IPS DF 6.9 (cell line): ENCODE measurements around the gene NMNAT3.

Experiments
- DNase-seq: peaks from one replicate; pipeline ENCODE4 v3.0.0-alpha.2; 2013; ENCODE audit warnings: low read depth, low spot score
- H3K27ac ChIP-seq: one replicate; pipeline ENCODE4 v1.5.1; 2013; ENCODE audit warnings: low read length, control low read depth
- H3K27me3 ChIP-seq: 2 replicates; pipeline ENCODE4 v1.6.1; 2013; ENCODE audit warnings: mild to moderate bottlenecking, low read length; ENCODE audit not compliant: control insufficient read depth, insufficient read depth
- H3K36me3 ChIP-seq: 2 replicates; pipeline ENCODE4 v1.6.1; 2013; ENCODE audit warnings: low read length; ENCODE audit not compliant: control insufficient read depth, insufficient read depth
- H3K4me1 ChIP-seq: 2 replicates; pipeline ENCODE4 v1.6.1; 2013; ENCODE audit warnings: low read length; ENCODE audit not compliant: control insufficient read depth, insufficient read depth
- H3K4me3 ChIP-seq: 2 replicates; pipeline ENCODE4 v1.5.1; 2013; ENCODE audit warnings: mild to moderate bottlenecking, low read length
- H3K9me3 ChIP-seq: 2 replicates; pipeline ENCODE4 v1.6.1; 2013; ENCODE audit warnings: low read length, inconsistent platforms; ENCODE audit not compliant: control insufficient read depth, insufficient read depth
- WGBS: extraction: QIAGEN DNeasy Blood & Tissue Kit; methylation state at CpG from one replicate; pipeline ENCODE4 v1.1.7; 2013; ENCODE audit warnings: mixed read lengths, missing lambda C conversion rate; ENCODE audit not compliant: insufficient read length, insufficient coverage; 5-methylcytosine and 5-hydroxymethylcytosine counted together

NMNAT3 gene

GRCh38 chr3:139533781-139534454 lies 143.9 kb downstream of the NMNAT3 start:
- no peak overlapping the region for H3K4me3 ChIP-seq
- peaks cover 2% of the 10 kb centered on the region; the same call in 1 of the 2 replicates for H3K4me1 ChIP-seq
- H3K27me3 ChIP-seq = peaks cover 5% of the 10 kb centered on the region; the same call in 1 of the 2 replicates
- H3K36me3 ChIP-seq = no peaks in the 10 kb centered on the region
- no peak for DNase-seq
- H3K9me3 ChIP-seq = no peaks in the 10 kb centered on the region
- no CpG with 5 or more reads among the region's 15 CpGs for WGBS
- no peak overlapping the region for H3K27ac ChIP-seq

GRCh38 chr3:139532976-139533375 lies 144.8 kb downstream of the NMNAT3 start:
- no peaks in the 10 kb centered on the region for H3K27me3 ChIP-seq
- no peaks in the 10 kb centered on the region for H3K9me3 ChIP-seq
- H3K36me3 ChIP-seq = no peaks in the 10 kb centered on the region
- peaks cover 2% of the 10 kb centered on the region; the same call in 1 of the 2 replicates for H3K4me1 ChIP-seq
- no peak overlapping the region for H3K4me3 ChIP-seq
- no CpG with 5 or more reads among the region's 7 CpGs for WGBS
- no peak overlapping the region for H3K27ac ChIP-seq
- no peak for DNase-seq

GRCh38 chr3:139530717-139531116 lies 147.1 kb downstream of the NMNAT3 start:
- peaks cover 2% of the 10 kb centered on the region; the same call in 1 of the 2 replicates for H3K4me1 ChIP-seq
- no peaks in the 10 kb centered on the region for H3K9me3 ChIP-seq
- no CpG with 5 or more reads among the region's 2 CpGs for WGBS
- no peak overlapping the region for H3K27ac ChIP-seq
- no peaks in the 10 kb centered on the region for H3K36me3 ChIP-seq
- H3K27me3 ChIP-seq = no peaks in the 10 kb centered on the region
- no peak overlapping the region for H3K4me3 ChIP-seq
- DNase-seq = no peak

GRCh38 chr3:139529662-139530061 lies 148.1 kb downstream of the NMNAT3 start:
- WGBS = no CpG with 5 or more reads among the region's 4 CpGs
- no peaks in the 10 kb centered on the region for H3K36me3 ChIP-seq
- DNase-seq = no peak
- H3K4me1 ChIP-seq = peaks cover 2% of the 10 kb centered on the region; the same call in 1 of the 2 replicates
- no peaks in the 10 kb centered on the region for H3K27me3 ChIP-seq
- H3K4me3 ChIP-seq = no peak overlapping the region
- no peaks in the 10 kb centered on the region for H3K9me3 ChIP-seq
- no peak overlapping the region for H3K27ac ChIP-seq

GRCh38 chr3:139528924-139529323 lies 148.8 kb downstream of the NMNAT3 start:
- no CpG with 5 or more reads among the region's 3 CpGs for WGBS
- H3K36me3 ChIP-seq = no peaks in the 10 kb centered on the region
- no peak overlapping the region for H3K27ac ChIP-seq
- DNase-seq = no peak
- H3K9me3 ChIP-seq = no peaks in the 10 kb centered on the region
- H3K4me1 ChIP-seq = peaks cover 2% of the 10 kb centered on the region; the same call in 1 of the 2 replicates
- H3K4me3 ChIP-seq = no peak overlapping the region
- H3K27me3 ChIP-seq = no peaks in the 10 kb centered on the region

GRCh38 chr3:139528281-139528680 lies 149.5 kb downstream of the NMNAT3 start:
- no peak overlapping the region for H3K4me3 ChIP-seq
- WGBS = no CpG with 5 or more reads among the region's 2 CpGs
- no peaks in the 10 kb centered on the region for H3K9me3 ChIP-seq

DNA sequence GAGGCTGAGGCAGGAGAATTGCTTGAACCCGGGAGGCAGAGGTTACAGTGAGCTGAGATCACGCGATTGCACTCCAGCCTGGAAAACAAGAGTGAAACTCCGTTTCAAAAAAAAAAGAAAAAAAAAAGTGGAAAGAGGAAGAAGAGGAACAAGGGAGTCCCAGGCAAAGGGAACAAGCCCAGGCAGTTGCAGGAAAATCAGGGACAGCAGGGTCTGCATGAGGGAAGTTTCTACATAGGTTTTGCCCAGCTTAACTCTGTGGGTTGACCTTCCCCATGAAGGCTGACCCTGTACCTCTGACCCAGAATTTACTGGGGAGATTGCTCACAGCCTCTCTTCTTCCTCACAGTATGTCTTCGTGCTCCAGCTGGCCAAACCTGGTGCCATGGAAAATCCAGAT lies 150.5 kb downstream of the NMNAT3 start:
- WGBS = no CpG with 5 or more reads among the region's 5 CpGs
- H3K4me1 ChIP-seq = no peaks in the 10 kb centered on the region
- no peak overlapping the region for H3K27ac ChIP-seq
- H3K9me3 ChIP-seq = no peaks in the 10 kb centered on the region
- no peak for DNase-seq
- no peaks in the 10 kb centered on the region for H3K27me3 ChIP-seq
- no peaks in the 10 kb centered on the region for H3K36me3 ChIP-seq
- H3K4me3 ChIP-seq = no peak overlapping the region

More at GRCh38 chr3:139528281-139528680, 149.5 kb downstream of the NMNAT3 start:
- Histone ChIP-seq H3K4me1 (no peaks in the 10 kb centered on the region), H3K27me3 (no peaks in the 10 kb centered on the region), H3K27ac (no peak overlapping the region), H3K36me3 (no peaks in the 10 kb centered on the region)
- no peak for DNase-seq

GRCh38 chr3:139526146-139526545 lies 151.6 kb downstream of the NMNAT3 start:
- H3K36me3 ChIP-seq = no peaks in the 10 kb centered on the region
- no peaks in the 10 kb centered on the region for H3K27me3 ChIP-seq
- H3K9me3 ChIP-seq = no peaks in the 10 kb centered on the region
- no peak overlapping the region for H3K4me3 ChIP-seq
- no peak overlapping the region for H3K27ac ChIP-seq
- H3K4me1 ChIP-seq = no peaks in the 10 kb centered on the region
- no CpG with 5 or more reads among the region's 2 CpGs for WGBS
- no peak for DNase-seq

- H3K36me3 ChIP-seq = no peaks in the 10 kb centered on the region
- H3K27me3 ChIP-seq = no peaks in the 10 kb centered on the region
- H3K9me3 ChIP-seq = no peaks in the 10 kb centered on the region
- no peak overlapping the region for H3K27ac ChIP-seq
- no peak for DNase-seq
- no peak overlapping the region for H3K4me3 ChIP-seq
- no CpG with 5 or more reads among the region's 7 CpGs for WGBS
- H3K4me1 ChIP-seq = no peaks in the 10 kb centered on the region
Observed at GRCh38 chr3:139524841-139525636, 152.7 kb downstream of the NMNAT3 start.

GRCh38 chr3:139523718-139524117 lies 154.1 kb downstream of the NMNAT3 start:
- Histone ChIP-seq H3K9me3 (no peaks in the 10 kb centered on the region), H3K27me3 (no peaks in the 10 kb centered on the region), H3K4me1 (no peaks in the 10 kb centered on the region), H3K36me3 (no peaks in the 10 kb centered on the region), H3K27ac (no peak overlapping the region), H3K4me3 (no peak overlapping the region)
- no peak for DNase-seq
- WGBS = no CpG with 5 or more reads among the region's 1 CpG
